Vagina (tissue), 2 donors: ENCODE results near the gene VIL1. TPM values are rescaled to one million over a fixed set of nuclear protein-coding genes. Genes with fewer than 3 reads are reported as not detected.
A peak's percentile ranks its signal among the peaks of the same experiment; 100 is the strongest.

Experiments used
- DNase-seq, 2 donors: peaks; one replicate each; pipeline ENCODE4 v3.0.0-alpha.2; 2017; ENCODE audit errors: extremely low spot score in 2 of 2
- H3K27ac ChIP-seq: fragments of 200-600 bp; sonication (generic); one replicate; pipeline ENCODE4 v1.5.1; 2019
- H3K27me3 ChIP-seq: fragments of 200-600 bp; sonication (generic); one replicate; pipeline ENCODE4 v1.5.1; 2019
- H3K36me3 ChIP-seq, 2 donors: fragments of 200-600 bp; sonication (generic); one replicate each; pipeline ENCODE4 v1.5.1; 2017 to 2019
- H3K4me1 ChIP-seq: fragments of 200-600 bp; sonication (generic); one replicate; pipeline ENCODE4 v1.5.1; 2019
- H3K4me3 ChIP-seq, 2 donors: fragments of 200-600 bp; sonication (generic); 1 replicate in 1 of 2; 2 replicates in 1 of 2; pipeline ENCODE4 v1.5.1; 2016 to 2019
- H3K9me3 ChIP-seq: fragments of 200-600 bp; sonication (generic); one replicate; pipeline ENCODE4 v1.5.1; 2019
- POLR2A ChIP-seq, 2 donors: fragments of 450-650 bp; IDR thresholded peaks; one replicate each; pipeline ENCODE4 v1.6.1; 2017; ENCODE audit warnings: antibody characterized with exemption in 2 of 2, mild to moderate bottlenecking in 2 of 2, moderate library complexity in 2 of 2
- POLR2AphosphoS5 ChIP-seq, 2 donors: sonication (generic); formaldehyde crosslinking; IDR thresholded peaks; one replicate each; pipeline ENCODE4 v1.9.0; 2017; ENCODE audit warnings: antibody characterized with exemption in 2 of 2, mild to moderate bottlenecking in 2 of 2, low read depth in 1 of 2; ENCODE audit not compliant: insufficient read depth in 1 of 2
- intact Hi-C: fragments of 100-400 bp; cut with DNase I; formaldehyde crosslinking; loops from one replicate; pipeline ENCODE4 v1.15.1; 2023
- total RNA-seq: library from RNA; depleted of rRNA; stranded (reverse); fragments of >200 nt; gene quantifications from one replicate; pipeline ENCODE4 v1.2.3, GENCODE V29; 2016
- TF ChIP-seq, protein P1 (sequence below), 3 experiments: fragments of 450-650 bp in 2 of 3; fragments of 200-600 bp in 1 of 3; sonication (generic) in 1 of 3; IDR thresholded peaks; one replicate each; pipeline ENCODE4 v1.5.1; 2017 to 2019; ENCODE audit warnings: antibody characterized with exemption in 3 of 3, mild to moderate bottlenecking in 2 of 3, moderate library complexity in 2 of 3

VIL1 gene
- total RNA-seq, 1 donor from 2014 or later: not detected

DNA sequence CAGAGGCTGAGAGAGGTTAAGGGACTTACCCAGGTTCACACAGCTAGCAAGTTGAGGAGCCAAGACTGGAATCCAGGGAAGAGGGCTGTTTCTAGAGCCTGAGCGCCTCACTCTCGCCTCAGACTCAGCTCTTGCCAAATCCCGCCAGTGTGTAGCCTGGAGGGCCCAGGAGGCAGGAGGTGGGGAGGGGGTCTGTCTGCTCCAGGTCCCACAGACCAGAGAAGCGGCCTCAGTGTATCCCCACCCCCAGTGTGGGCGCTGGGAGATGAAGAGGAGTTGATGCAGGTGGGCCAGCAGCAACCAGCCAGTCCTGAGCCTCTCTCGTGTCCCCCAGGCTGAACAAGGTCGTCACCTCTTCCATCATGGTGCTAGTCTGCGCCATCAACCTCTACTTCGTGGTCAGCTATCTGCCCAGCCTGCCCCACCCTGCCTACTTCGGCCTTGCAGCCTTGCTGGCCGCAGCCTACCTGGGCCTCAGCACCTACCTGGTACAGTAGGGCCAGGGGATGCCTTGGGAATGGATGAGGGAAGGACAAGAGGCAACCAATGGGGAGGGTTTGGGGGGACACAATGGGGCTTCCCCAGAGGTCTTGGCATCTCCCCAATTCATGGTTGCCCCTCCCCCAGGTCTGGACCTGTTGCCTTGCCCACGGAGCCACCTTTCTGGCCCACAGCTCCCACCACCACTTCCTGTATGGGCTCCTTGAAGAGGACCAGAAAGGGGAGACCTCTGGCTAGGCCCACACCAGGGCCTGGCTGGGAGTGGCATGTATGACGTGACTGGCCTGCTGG is 24.4 kb upstream of the VIL1 start:
- Histone ChIP-seq H3K4me3 (no peak overlapping the region), H3K27ac (no peak overlapping the region), H3K4me1 (peaks cover 16% of the 10 kb centered on the region), H3K36me3 (no peaks in the 10 kb centered on the region), H3K27me3 (no peaks in the 10 kb centered on the region), H3K9me3 (no peaks in the 10 kb centered on the region)
- TF ChIP-seq POLR2AphosphoS5 (IDR thresholded peaks at IDR 0.05; ENCODE audit: insufficient read depth in 1 of 2, low read depth in 1 of 2): no peak
- TF ChIP-seq POLR2A (IDR thresholded peaks at IDR 0.05): no peak
- TF ChIP-seq, protein P1, sequence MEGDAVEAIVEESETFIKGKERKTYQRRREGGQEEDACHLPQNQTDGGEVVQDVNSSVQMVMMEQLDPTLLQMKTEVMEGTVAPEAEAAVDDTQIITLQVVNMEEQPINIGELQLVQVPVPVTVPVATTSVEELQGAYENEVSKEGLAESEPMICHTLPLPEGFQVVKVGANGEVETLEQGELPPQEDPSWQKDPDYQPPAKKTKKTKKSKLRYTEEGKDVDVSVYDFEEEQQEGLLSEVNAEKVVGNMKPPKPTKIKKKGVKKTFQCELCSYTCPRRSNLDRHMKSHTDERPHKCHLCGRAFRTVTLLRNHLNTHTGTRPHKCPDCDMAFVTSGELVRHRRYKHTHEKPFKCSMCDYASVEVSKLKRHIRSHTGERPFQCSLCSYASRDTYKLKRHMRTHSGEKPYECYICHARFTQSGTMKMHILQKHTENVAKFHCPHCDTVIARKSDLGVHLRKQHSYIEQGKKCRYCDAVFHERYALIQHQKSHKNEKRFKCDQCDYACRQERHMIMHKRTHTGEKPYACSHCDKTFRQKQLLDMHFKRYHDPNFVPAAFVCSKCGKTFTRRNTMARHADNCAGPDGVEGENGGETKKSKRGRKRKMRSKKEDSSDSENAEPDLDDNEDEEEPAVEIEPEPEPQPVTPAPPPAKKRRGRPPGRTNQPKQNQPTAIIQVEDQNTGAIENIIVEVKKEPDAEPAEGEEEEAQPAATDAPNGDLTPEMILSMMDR (IDR thresholded peaks at IDR 0.05): no peak
- intact Hi-C loops: loop anchor here (5.0 kb wide), 1 partner anchor 102 kb away; the partner anchor contains the start of gene TMBIM1
- no peak for DNase-seq

DNA sequence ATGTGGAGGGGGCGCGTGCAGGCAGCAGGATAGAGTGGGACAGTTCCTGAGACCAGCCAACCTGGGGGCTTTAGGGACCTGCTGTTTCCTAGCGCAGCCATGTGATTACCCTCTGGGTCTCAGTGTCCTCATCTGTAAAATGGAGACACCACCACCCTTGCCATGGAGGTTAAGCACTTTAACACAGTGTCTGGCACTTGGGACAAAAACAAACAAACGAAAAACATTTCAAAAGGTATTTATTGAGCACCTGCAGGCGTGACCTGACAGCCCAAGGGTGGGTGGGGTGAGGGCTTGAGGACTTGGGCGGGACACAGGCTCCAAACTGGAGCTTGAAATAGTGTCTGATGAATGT is 23.9 kb upstream of the VIL1 start:
- peaks cover 16% of the 10 kb centered on the region for H3K4me1 ChIP-seq
- no peak overlapping the region for H3K27ac ChIP-seq
- peak overlapping the region in 1 of 2 donors; percentile 17 for H3K4me3 ChIP-seq
- no peaks in the 10 kb centered on the region for H3K36me3 ChIP-seq
- H3K9me3 ChIP-seq: no peaks in the 10 kb centered on the region
- H3K27me3 ChIP-seq: no peaks in the 10 kb centered on the region
- intact Hi-C loops: loop anchor here (5.0 kb wide), 1 partner anchor 103 kb away; the partner anchor contains the start of gene TMBIM1
- TF ChIP-seq, protein P1 (IDR thresholded peaks at IDR 0.05): no peak
- TF ChIP-seq POLR2A (IDR thresholded peaks at IDR 0.05): no peak
- no peak for TF ChIP-seq POLR2AphosphoS5 (IDR thresholded peaks at IDR 0.05; ENCODE audit: insufficient read depth in 1 of 2, low read depth in 1 of 2)
- DNase-seq: no peak

DNA sequence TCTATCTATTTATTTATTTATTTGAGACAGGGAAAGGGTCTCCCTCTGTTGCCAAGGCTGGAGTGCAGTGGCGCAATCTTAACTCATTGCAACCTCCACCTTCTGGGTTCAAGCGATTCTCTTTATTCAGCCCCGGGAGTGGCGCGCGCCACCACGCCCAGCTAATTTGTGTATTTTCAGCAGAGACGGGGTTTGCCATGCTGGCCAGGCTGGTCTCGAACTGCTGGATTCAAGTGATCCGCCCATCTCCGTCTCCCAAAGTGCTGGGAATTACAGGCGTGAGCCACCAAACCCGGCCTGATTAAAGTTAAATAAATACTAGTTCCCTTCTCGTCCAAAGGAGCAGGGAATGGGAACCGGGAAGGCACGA is 23.5 kb upstream of the VIL1 start:
- intact Hi-C loops: loop anchor here (5.0 kb wide), 1 partner anchor 103 kb away; the partner anchor contains the start of gene TMBIM1
- DNase-seq: no peak

DNA sequence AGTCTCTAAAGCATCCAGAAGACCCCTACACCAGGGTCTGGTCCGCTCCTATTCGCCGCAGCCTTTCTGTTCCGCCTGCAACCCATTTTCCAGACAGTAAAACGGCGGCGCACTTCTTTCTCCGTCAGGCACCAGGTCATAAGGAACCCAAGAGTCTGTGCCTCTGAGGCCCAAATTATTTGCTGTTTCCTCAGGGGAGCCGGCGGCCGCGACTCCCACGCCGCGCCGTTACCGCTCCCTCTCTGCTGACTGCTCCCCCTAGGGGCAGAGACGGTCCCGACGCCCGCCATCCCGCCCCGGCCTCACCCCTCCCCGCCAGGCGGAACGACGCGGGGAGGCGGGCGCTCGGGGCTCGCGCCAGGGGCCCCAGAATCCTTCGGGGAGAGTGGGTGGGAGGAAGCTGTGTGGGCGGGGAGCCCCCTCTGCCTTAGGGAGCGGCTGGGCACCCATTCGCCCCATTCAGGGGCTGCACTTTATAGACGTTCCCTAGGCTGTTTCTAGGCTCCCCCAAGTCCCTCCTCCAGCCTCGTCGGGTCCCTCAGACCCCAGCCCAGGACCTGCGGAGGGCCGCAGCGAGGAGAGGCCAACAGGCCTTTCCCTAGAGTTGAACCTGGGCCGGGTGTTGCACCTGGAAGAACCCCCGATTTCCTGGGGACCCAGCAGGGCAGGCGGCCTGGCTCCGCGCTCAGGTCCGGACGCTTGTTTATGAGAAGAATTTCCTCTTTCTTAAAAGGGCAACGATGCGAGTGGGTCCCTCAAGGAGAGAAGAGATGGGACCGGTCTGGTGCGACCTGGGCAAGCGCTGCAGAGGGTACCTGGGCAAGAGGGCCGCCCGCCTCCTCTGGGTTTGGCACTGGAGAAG is 22.9 kb upstream of the VIL1 start:
- H3K27me3 ChIP-seq: no peaks in the 10 kb centered on the region
- intact Hi-C loops: loop anchor here (5.0 kb wide), 1 partner anchor 104 kb away; the partner anchor contains the start of gene TMBIM1
- no peaks in the 10 kb centered on the region for H3K9me3 ChIP-seq
- no peaks in the 10 kb centered on the region for H3K36me3 ChIP-seq
- TF ChIP-seq POLR2A (IDR thresholded peaks at IDR 0.05): peak in 1 of 2 donors; percentile 51
- peak; percentile 98 to 99 for TF ChIP-seq POLR2AphosphoS5 (IDR thresholded peaks at IDR 0.05; ENCODE audit: insufficient read depth in 1 of 2, low read depth in 1 of 2)
- TF ChIP-seq, protein P1 (IDR thresholded peaks at IDR 0.05): peak; percentile 73 to 91 (median 87)
- H3K4me1 ChIP-seq: peaks cover 20% of the 10 kb centered on the region
- H3K27ac ChIP-seq: peak overlapping the region; percentile 99
- peak overlapping the region; percentile 79 to 90 for H3K4me3 ChIP-seq
- peak in 1 of 2 donors; percentile 97 for DNase-seq

More for the DNA sequence above, 23.5 kb upstream of the VIL1 start:
- Histone ChIP-seq H3K9me3 (no peaks in the 10 kb centered on the region), H3K4me1 (peaks cover 16% of the 10 kb centered on the region), H3K27me3 (no peaks in the 10 kb centered on the region), H3K27ac (peak overlapping the region; percentile 99), H3K4me3 (peak overlapping the region; percentile 17 to 79), H3K36me3 (no peaks in the 10 kb centered on the region)
- TF ChIP-seq POLR2A (IDR thresholded peaks at IDR 0.05) (no peak), POLR2AphosphoS5 (IDR thresholded peaks at IDR 0.05; ENCODE audit: insufficient read depth in 1 of 2, low read depth in 1 of 2) (no peak)
- TF ChIP-seq, protein P1 (IDR thresholded peaks at IDR 0.05): no peak
